NAMALWA (cell line): ENCODE measurements around the gene SEC62.
"Not testable (repeated sequence)": the region's sequence is repeated elsewhere in the genome, so short reads cannot be mapped to it uniquely, and the experiment has no call there.

Experiments
- DNase-seq: peaks from one replicate; pipeline ENCODE4 v3.0.0-alpha.2; 2015; ENCODE audit warnings: low spot score

Gene SEC62

DNA sequence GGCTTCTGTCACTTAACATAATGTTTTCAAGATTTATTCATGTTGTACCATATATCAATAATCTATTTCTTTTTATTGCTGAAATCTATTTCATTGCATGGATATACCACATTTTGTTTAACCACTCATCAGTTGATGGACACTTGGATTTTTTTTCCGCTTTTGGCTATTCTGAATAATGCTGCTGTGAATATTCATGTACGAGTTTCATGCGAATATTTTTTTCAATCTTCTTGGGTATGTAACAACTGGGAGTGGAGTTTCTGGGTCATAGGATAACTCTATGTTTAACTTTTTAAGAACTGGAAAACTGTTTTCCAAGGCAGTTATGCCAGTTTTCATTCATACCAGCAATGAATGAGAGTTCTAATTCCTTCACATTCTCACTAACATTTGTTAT lies 49.5 kb downstream of the SEC62 start:
- DNase-seq = no peak

DNA sequence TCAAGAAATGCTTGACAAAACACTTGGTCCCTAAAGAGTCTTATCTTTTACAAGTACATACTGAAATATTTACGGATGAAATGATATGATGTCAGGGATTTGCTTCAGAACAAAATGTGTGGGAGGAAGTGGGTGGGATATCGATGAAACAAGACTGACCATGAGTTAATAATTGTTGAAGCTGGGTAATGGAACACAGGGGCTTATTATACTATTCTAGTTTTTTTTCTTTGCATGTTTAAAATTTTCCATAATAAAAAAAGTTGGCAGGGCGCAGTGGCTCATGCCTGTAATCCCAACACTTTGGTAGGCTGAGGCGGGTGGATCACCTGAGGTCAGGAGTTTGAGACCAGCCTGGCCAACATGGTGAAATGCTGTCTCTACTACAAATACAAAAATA lies 52.7 kb downstream of the SEC62 start:
- DNase-seq = not testable (repeated sequence)

DNA sequence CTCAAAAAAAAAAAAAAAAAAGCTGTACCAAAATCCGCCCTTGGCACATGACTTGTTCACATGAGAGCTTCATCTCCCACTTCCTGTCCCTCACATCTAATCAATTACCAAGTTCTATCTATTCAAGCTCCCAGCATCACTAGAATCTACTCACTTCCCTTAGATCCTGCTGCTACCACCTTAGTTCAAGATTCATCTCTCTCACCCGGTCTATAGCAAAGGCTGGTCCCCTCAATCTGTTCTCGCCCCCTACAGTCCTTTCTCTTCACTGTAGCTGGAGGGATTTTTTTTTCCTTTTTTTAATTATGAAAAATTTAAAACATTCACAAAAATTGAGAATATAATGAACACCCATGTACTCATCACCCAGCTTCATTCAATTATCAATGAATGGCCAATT lies 54.5 kb downstream of the SEC62 start:
- DNase-seq = peak; percentile 50

DNA sequence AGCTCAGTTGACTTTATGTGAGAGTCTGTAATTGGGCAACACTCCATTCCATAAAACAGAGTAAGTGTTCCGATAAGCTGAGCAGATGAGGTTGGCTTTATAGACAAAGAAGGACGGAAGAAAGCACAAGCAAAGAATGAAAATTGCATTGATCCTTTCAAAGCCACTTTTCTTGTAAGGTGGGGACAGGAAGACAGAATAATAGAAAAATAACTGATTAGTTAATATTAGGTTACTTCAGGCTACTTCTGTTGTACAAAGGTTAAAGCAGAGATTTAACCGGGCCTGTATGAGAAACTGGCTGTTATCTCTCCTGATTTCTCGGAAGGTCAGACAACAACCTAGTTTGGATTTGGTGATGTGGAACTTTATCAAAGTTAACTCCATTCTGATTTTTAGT lies 55.7 kb downstream of the SEC62 start:
- DNase-seq = no peak

DNA sequence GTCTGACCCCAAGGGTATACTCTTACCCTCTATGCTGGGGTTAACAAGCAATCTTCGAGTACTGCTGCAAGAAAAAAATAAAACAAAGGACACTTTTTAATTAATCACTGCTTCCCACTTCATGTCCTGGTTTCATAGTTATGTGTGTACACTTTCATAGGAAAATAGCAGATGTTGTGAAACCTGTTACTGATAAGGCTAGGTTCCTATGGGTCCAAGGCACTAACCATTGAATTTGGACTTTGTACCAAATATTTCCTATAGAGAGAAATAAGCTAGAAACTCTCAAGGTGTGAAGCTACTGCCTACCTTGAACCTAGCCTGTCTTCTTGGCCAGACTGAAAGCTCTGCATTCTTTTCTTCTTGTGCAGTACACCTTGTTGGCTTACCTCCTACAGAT lies 56.6 kb downstream of the SEC62 start:
- no peak for DNase-seq

DNA sequence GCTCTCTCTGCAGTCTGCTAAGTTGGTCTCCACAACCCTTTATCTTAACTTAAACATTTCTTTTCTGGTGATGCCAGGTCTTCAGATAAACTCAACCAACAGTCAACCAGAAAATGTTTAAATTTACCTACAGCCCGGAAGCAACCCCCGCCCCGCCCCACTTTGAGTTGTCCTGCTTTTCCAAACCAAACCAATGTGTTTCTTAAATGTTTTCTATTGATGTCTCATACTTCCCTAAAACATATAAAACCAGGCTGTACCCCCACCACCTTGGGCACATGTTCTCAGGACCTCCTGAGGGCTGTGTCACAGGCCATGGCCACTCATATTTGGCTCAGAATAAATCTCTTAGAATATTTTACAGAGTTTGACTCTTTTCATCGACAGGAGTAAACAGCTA lies 58.0 kb downstream of the SEC62 start:
- no peak for DNase-seq

DNA sequence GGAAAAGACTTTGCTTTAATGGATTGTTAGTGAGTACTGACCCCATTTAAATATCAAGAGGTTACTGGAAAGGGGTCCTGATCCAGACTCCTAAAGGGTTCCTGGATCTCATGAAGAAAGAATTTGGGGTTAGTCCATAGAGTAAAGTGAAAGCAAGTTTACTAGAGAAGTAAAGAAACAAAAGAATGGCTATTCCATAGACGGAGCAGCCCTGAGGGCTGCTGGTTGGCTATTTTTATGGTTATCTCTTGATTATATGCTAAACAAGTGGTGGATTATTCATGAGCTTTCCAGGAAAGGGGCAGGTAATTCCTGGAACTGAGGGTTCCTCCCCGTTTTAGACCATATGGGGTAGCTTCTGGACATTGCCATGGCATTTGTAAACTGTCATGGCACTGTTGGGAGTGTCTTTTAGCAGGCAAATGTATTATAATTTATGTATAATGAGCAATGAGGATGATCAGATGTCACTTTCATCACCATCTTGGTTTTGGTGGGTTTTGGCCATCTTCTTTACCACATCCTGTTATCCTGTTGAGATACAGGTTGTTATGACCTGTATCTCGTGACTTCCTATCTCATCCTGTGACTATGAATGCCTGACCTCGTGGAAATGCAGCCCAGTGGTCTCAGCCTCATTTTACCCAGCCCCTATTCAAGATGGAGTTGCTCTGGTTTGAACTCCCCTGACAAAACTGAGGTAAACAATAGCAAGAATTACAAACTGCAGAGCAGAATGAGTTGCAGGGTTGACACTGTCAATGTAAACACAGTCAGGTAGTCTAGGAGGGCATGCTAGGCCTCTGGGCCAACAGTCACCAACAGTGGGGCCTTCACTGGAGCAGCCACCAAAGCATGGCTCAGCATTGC lies 60.9 kb downstream of the SEC62 start:
- DNase-seq = peak; percentile 41

DNA sequence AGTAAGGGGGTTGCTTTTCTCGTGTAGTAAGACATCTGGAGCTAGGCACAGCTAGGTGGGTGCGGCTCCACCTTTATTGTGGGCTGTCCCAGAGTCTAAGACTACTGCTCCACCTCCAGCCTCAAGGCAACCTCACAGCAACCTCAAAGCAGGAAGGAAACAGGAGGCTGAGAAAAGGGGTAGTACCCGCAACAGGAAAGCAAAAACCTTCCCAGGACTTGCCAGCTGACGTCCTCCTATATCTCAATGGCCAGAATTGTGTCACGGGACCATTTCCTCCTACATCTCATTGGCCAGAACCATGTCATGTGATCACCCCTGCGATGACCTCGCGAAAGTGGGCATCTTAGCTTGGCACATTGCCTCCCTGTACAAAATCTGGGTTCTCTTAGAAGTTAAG lies 66.9 kb downstream of the SEC62 start:
- peak; percentile 22 for DNase-seq

DNA sequence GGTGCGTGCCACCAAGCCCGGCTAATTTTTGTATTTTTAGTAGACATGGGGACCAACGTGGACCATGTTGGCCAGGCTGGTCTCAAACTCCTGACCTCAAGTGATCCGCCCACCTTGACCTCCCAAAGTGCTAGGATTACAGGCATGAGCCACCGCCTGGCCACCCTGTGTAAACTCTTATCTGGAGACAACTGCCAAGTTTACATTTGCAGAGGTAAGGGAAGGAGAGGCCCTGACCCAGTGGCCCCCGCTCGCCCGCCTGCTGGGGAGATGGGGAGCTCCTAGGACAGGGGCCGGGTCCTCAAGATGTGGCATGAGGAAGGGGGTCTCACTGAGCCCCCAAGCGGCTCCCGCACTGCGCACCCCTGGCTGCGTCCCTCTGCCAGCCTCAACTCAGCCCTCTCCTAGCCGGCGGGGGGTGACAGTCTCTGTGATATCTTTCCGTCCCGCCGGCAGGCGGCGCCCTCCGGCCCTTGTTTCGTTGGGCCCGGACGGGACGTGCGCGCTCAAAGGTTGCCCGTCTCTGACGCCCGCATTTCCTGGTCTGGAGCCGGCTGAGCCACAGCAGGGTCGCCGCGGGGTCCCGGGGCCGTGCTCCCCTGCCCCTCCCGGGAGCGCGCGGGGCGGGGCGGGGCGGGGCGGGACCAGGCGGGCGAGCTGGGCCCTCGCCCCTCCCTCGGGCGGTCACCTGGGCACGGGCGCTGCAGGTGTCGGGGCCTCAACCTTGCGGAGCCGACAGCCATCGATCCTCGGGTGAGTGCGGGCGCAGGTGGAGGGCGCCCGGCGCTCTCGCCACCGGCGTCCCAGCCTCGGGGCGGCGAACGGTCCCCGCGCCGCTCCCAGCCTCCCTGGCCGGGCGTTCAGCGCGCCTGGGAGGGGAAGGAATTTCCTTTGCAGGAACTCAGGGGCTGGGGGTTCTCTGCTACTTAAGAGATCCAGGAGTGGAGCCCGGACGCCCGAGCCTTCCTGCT lies 71.1 kb downstream of the SEC62 start, which contains the start of gene GPR160:
Gene GPR160, plus strand, starts transcription at position 533 of the 971 bp plus-strand sequence. CDS start 45,978 bp downstream, outside the sequence.
- peak; percentile 91 for DNase-seq

DNA sequence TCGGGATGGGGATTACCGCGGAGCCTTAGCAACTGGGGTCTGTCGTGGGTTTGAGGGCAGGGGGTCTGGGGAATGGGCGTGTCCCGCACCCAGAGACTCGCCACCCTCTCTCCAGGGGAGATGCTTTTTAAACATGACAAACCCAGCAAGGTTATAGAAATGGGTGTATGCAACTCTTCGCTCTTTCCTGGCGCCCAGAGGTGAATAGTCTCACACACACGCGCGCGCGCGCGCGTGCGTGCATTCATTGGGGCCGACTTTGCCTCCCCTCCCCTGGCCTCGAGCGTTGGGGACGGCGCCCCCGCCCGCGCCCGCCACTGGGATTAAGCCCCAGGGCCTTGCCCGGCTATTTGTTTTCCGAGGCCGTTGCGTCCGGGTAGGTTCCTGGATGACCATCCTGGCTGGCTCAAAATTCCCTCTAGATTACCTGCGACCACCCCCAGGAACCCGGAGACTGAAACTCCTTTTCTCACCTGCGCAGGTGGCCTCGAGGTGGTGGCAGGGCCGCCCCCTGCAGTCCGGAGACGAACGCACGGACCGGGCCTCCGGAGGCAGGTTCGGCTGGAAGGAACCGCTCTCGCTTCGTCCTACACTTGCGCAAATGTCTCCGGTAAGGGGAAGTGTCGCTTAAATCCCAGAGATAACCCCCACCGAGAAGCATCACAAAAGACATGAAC lies 72.0 kb downstream of the SEC62 start:
- DNase-seq = peak; percentile 52

DNA sequence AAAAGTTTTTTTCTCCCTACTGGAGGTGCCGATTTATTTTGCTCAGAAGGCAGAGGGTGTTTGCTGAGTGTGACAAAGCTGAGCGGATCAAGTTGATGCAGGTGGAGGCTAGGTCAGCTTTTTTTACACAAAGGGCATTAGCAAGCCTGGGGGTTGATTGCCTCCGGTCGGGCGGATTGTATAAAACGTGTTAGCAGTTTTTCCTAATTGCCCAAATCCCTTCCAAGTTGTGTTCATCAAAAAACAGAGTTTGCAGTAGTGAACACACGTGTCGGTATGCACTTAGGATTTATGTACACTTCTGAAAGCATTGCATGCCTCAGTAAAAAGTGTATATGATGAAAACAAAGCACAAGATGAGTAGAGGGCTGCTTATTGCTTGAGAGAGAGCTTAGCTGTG lies 73.8 kb downstream of the SEC62 start:
- DNase-seq = no peak

DNA sequence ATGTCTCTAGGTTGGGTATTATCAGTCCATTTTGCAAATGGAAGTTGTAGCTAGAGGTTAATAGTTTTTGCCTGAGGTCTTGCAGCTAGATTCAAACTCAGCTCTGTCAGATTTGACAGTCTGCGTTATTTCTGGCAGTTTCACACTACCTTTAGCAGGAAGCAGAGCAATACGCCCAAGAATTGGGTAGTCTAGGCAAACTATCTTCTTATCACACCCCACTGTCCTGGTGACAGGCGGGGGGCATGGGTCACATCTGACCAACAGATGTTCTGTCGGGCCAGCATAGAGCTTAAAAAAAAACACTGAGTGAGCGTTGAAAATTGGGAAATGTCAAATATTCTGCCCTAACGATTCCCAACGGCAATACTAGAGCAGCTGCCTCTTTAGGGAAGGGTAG lies 76.9 kb downstream of the SEC62 start:
- DNase-seq = no peak

DNA sequence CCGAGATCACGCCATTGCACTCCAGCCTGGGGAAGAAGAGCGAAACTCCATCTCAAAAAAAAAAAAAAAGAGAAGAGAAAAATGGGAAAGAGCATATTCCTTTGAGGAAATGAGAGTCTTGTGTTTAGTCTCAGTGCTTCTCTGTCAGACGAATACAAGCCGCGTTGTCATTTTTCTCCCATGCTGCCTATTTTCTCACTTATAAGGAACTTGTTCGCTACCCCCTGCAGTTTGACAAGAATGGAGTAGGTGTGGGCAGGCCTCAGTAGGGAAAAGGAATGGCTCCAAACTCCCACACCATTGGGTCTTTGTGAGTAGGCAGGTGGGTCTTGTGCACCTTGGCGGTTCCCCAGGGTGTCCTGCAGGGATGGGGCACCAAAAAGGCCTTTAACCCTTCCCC lies 77.7 kb downstream of the SEC62 start:
- no peak for DNase-seq

DNA sequence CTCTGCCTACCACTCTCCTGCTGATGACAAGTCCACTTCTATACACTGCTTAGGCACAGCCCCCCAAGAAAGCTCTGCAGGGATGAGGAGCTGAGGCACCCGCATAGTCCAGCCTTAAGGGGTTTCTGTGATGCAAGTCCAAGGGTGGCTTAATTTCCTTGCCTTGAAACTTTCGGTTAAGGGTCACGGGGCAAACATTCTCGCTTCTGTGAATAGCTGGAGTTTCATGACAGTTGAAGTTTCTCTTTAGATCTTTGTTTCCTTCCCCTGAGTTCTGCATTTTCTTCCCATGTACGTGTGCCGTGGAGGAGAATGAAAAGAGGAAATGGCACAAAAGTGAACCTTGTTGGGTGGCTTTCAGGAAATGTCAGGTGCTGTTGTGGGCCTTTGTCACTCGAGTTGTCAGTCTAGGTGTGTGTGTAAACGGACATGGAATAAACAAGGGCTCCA lies 78.2 kb downstream of the SEC62 start:
- peak; percentile 85 for DNase-seq

DNA sequence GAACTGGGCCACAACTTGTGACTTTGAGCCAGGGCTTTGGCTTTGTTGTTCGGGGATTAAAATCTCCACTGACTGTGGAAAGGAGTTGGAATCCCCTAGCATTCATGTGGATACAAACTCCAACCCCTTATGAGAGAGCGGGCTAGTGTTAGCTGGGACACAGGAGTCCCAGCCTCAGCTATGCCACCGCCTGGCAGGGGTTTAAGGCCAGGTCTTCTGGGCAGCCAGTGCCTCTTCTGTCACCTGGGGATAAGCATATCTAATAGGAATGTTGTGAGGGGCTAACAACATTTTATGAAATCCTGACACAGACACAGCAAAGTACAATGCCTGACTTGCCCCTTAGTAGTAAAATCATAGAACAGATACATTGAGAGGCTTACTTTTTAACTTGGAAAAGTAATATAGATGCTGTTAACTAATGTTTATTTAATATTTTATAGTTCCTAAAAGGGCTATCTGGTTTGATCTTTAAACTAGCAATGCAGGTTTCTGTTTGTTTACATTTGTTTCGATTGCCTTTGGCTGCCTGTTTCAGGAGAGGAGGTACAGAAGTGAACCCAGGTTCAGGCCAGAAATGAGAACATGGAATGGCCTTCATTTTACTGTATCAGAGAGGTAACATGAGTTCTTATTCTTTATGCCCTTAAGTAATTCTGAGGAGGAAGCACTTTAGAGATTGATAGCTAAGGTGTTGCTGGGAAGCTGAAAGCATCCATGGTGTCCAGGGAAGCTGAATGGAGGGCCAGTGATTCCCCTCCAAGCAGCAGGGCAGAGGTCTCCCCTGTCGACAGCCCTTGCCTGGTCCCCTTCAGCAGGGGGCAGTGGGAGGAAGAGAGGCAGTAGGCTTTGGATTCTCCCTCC lies 79.9 kb downstream of the SEC62 start:
- no peak for DNase-seq

DNA sequence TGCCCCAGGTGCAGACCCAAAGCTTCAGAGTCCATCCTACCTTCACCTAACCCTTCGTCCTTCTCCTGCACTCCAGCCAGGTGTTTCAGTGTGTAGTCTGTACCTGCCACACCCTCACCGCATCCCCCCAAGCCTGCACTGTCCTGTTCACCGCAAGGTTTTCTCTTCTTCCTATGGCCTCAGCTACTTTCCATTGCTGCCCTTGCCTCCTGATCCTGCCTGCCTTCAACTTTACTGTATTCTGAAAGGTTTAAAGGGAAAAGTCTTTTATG lies 80.5 kb downstream of the SEC62 start:
- DNase-seq = no peak
